Measurements from ENCODE around the gene EFCAB5. TPM values are rescaled to one million over a fixed set of nuclear protein-coding genes. Genes with fewer than 3 reads are reported as not detected.
"Not testable (repeated sequence)": the region's sequence is repeated elsewhere in the genome, so short reads cannot be mapped to it uniquely, and the experiment has no call there.

Gene EFCAB5
- total and polyA plus RNA-seq, 3 donors from 2014 or later, result 11.7 to 23.0 (median 15.1) TPM

DNA sequence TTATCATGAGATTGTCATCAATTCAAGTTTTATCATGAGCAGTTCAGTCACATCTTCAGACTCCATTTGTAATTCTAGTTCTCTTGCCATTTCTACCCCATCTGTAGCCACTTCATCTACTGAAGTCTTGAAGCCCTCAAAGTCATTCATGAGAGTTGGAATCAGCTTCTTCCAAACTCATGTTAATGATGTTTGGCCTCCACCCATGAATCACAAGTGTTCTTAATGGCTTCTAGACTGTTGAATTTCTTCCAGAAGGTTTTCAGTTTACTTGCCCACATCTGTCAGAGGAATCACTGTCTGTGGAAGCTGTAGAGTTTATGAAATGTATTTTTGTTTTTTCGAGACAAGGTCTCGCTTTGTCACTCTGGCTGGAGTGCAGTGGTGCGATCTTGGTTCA, 191.2 kb downstream of the EFCAB5 start:
- Histone ChIP-seq H3K4me3 (no peak overlapping the region), H3K4me1 (no peaks in the 10 kb centered on the region), H3K27me3 (no peaks in the 10 kb centered on the region), H3K36me3 (ENCODE audit: low read depth, missing control alignments) (no peaks in the 10 kb centered on the region), H3K27ac (no peak overlapping the region), H3K9me3 (no peaks in the 10 kb centered on the region)
- intact Hi-C loops (cut with DNase I; ENCODE audit: low total_unique reads), result no loop called here
- TF ChIP-seq, protein P1, sequence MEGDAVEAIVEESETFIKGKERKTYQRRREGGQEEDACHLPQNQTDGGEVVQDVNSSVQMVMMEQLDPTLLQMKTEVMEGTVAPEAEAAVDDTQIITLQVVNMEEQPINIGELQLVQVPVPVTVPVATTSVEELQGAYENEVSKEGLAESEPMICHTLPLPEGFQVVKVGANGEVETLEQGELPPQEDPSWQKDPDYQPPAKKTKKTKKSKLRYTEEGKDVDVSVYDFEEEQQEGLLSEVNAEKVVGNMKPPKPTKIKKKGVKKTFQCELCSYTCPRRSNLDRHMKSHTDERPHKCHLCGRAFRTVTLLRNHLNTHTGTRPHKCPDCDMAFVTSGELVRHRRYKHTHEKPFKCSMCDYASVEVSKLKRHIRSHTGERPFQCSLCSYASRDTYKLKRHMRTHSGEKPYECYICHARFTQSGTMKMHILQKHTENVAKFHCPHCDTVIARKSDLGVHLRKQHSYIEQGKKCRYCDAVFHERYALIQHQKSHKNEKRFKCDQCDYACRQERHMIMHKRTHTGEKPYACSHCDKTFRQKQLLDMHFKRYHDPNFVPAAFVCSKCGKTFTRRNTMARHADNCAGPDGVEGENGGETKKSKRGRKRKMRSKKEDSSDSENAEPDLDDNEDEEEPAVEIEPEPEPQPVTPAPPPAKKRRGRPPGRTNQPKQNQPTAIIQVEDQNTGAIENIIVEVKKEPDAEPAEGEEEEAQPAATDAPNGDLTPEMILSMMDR (IDR thresholded peaks at IDR 0.05), result no peak
- no peak for TF ChIP-seq POLR2A (IDR thresholded peaks at IDR 0.05)
- no peak for DNase-seq
- 96 to 98% methylated on average over 3 of the region's 3 CpGs for WGBS, 2 donors

DNA sequence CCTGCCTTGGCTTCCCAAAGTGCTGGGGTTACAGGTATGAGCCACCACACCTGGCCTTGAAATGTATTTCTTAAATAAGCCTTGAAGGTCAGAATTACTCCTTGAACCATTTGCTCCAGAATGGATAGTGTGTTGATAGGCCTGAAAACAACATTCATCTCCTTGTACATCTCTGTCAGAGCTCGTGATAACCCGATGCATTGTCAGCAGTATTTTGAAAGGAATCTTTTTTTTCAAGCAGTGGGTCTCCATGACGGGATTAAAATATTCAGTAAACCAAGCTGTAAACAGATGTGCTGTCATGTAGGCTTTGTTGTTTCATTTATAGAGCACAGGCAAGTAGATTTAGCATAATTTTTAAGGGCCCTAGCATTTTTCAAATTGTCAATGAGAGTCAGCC, 191.8 kb downstream of the EFCAB5 start:
- TF ChIP-seq, protein P1 (IDR thresholded peaks at IDR 0.05), result no peak
- no peak for TF ChIP-seq POLR2A (IDR thresholded peaks at IDR 0.05)
- no peak overlapping the region for H3K27ac ChIP-seq
- 86 to 87% methylated on average over 3 of the region's 3 CpGs for WGBS, 2 donors
- H3K4me1 ChIP-seq, result no peaks in the 10 kb centered on the region
- H3K27me3 ChIP-seq, result no peaks in the 10 kb centered on the region
- DNase-seq, result no peak
- H3K4me3 ChIP-seq, result no peak overlapping the region
- H3K9me3 ChIP-seq, result no peaks in the 10 kb centered on the region
- intact Hi-C loops (cut with DNase I; ENCODE audit: low total_unique reads), result no loop called here
- no peaks in the 10 kb centered on the region for H3K36me3 ChIP-seq (ENCODE audit: low read depth, missing control alignments)

DNA sequence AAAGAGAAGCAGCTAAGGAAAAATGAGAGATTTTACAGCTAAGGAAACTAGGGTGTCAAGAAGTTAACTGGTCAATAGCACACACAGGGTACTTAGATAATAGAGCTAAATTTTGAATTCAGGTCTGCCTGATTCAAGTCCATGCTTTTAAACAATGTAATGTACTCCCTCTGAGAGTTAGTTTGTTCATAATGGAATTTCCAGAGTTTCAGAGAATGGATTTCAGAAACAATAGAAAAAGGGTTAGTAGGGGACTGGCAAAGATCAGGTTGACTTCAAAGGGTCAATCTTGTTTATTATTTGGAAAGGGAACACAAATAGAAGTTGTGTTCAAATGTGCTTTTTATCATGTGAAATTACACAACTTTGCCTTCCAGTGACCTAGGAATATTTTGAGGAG, 193.1 kb downstream of the EFCAB5 start:
- Histone ChIP-seq H3K4me3 (no peak overlapping the region), H3K27me3 (no peaks in the 10 kb centered on the region), H3K9me3 (no peaks in the 10 kb centered on the region), H3K27ac (no peak overlapping the region), H3K36me3 (ENCODE audit: low read depth, missing control alignments) (no peaks in the 10 kb centered on the region), H3K4me1 (no peaks in the 10 kb centered on the region)
- intact Hi-C loops (cut with DNase I; ENCODE audit: low total_unique reads), result no loop called here
- TF ChIP-seq POLR2A (IDR thresholded peaks at IDR 0.05), result no peak
- TF ChIP-seq, protein P1 (IDR thresholded peaks at IDR 0.05), result no peak
- DNase-seq, result no peak

DNA sequence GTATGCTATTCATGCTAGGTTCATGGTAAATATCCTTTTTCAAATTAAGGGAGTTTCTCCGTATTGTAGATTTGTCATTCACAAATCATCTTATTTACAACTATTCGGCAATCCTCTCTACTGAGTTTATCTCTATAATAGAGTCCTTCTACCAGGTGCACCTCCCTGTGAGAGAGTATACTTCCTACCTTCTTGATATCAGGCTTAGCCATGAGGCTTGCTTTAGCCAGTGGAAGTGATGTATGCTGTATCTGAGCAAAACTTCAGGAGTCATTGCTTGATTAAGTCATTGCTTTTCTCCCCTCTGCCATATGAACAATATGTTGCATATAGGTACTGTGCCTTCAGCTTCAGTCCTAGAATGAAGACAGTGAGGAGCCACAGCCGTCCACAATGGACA, 195.7 kb downstream of the EFCAB5 start:
- Histone ChIP-seq H3K9me3 (no peaks in the 10 kb centered on the region), H3K4me3 (no peak overlapping the region), H3K27me3 (no peaks in the 10 kb centered on the region), H3K27ac (no peak overlapping the region), H3K4me1 (no peaks in the 10 kb centered on the region), H3K36me3 (ENCODE audit: low read depth, missing control alignments) (no peaks in the 10 kb centered on the region)
- no peak for TF ChIP-seq POLR2A (IDR thresholded peaks at IDR 0.05)
- TF ChIP-seq, protein P1 (IDR thresholded peaks at IDR 0.05), result no peak
- intact Hi-C loops (cut with DNase I; ENCODE audit: low total_unique reads), result no loop called here
- 85 to 96% methylated on average over 3 of the region's 3 CpGs for WGBS, 2 donors
- DNase-seq, result no peak

DNA sequence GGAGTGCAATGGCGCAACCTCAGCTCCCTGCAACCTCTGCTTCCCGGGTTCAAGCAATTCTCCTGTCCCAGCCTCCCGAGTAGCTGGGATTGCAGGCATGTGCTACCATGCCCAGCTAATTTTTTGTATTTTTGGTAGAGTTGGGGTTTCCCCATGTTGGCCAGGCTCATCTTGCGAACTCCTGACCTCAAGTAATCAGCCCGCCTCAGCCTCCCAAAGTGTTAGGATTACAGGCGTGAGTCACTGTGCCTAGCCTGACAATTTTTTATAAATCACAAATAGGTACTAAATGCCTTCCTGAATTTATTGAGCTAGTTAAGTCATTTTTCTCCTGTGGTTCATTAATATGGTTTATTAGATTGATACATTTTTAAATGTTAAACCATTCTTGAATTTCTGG, 206.4 kb downstream of the EFCAB5 start:
- H3K9me3 ChIP-seq; DNase-seq; intact Hi-C loops (cut with DNase I; ENCODE audit: low total_unique reads); H3K27ac ChIP-seq; H3K4me1 ChIP-seq; H3K27me3 ChIP-seq; H3K36me3 ChIP-seq (ENCODE audit: low read depth, missing control alignments); H3K4me3 ChIP-seq: not testable (repeated sequence)
- WGBS, 2 donors, result 93 to 98% methylated on average over 6 of the region's 6 CpGs

All from testis (tissue), 3 donors.